ENCODE measurements around the gene PSMD14. TPM values are rescaled to one million over a fixed set of nuclear protein-coding genes. Genes with fewer than 3 reads are reported as not detected.

Gene PSMD14
- total RNA-seq, 1 experiment from 2014 or later: 118 TPM

GRCh38 chr2:161367675-161368074 lies 59.5 kb downstream of the PSMD14 start:
- ChIA-PET RAD21 (ENCODE audit: low non-redundant PET in 1 of 2, low total read pairs in 2 of 2, uncharacterized antibody in 2 of 2, unreplicated experiment in 2 of 2) (no interaction called here), CTCF (no interaction called here), POLR2A (no interaction called here)
- Histone ChIP-seq H3K9me3 (ENCODE audit: control insufficient read depth in 1 of 2, insufficient read depth in 1 of 2, low read depth in 1 of 2, low read length in 2 of 2) (no peaks in the 10 kb centered on the region), H3K27ac (ENCODE audit: low read depth, low read length) (no peak overlapping the region), H3K79me2 (ENCODE audit: insufficient read depth, low read length) (peaks cover 93% of the 10 kb centered on the region), H3K9me2 (ENCODE audit: insufficient read depth) (no peaks in the 10 kb centered on the region), H3K9ac (ENCODE audit: low read length) (no peak overlapping the region), H3K4me3 (replicated peaks in 1 of 2; ENCODE audit: low read depth in 1 of 2, low read length in 2 of 2) (no peak overlapping the region), H4K20me1 (ENCODE audit: insufficient read depth) (peaks cover 15% of the 10 kb centered on the region; the same call in 1 of the 2 replicates), H2AFZ (ENCODE audit: low read depth, low read length, poor library complexity, severe bottlenecking) (no peak overlapping the region), H3K4me1 (ENCODE audit: control insufficient read depth in 1 of 2, insufficient read depth in 2 of 2, low read length in 2 of 2) (no peaks in the 10 kb centered on the region), H3K27me3 (ENCODE audit: insufficient read depth, low read length) (no peaks in the 10 kb centered on the region), H3K4me2 (ENCODE audit: low read length) (no peak overlapping the region), H3K36me3 (ENCODE audit: control insufficient read depth in 1 of 2, insufficient read depth in 2 of 2, low read length in 2 of 2) (peaks cover 4 to 10% of the 10 kb centered on the region in 2 experiments; a peak in 3 of 4 replicates)
- intact Hi-C loops (cut with micrococcal nuclease): no loop called here
- TF ChIP-seq ZNF274 (IDR thresholded peaks at IDR 0.05; ENCODE audit: low read depth, low read length): no peak
- TF ChIP-seq SP1 (IDR thresholded peaks at IDR 0.05; ENCODE audit: low read depth): no peak
- no peak for TF ChIP-seq SIN3A (IDR thresholded peaks at IDR 0.05; ENCODE audit: low read depth)
- TF ChIP-seq FOSL1 (IDR thresholded peaks at IDR 0.05; ENCODE audit: low read depth): no peak
- no peak for TF ChIP-seq SRF (IDR thresholded peaks at IDR 0.05; ENCODE audit: low read depth)
- TF ChIP-seq ZBTB33 (IDR thresholded peaks at IDR 0.05; ENCODE audit: extremely low read depth, insufficient replicate concordance, low read length): no peak
- TF ChIP-seq EGR1 (IDR thresholded peaks at IDR 0.05; ENCODE audit: low read depth): no peak
- no peak for TF ChIP-seq YY1 (IDR thresholded peaks at IDR 0.05; ENCODE audit: extremely low read depth, insufficient replicate concordance, low read depth, low read length)
- TF ChIP-seq MAX (IDR thresholded peaks at IDR 0.05): no peak
- TF ChIP-seq EZH2 (IDR thresholded peaks at IDR 0.05): no peak
- no peak for TF ChIP-seq CTCF (IDR thresholded peaks at IDR 0.05 in 2 of 3, conservative IDR thresholded peaks at IDR 0.05 in 1 of 3; ENCODE audit: borderline replicate concordance in 1 of 3, insufficient read depth in 1 of 3, low read depth in 2 of 3, low read length in 2 of 3)
- TF ChIP-seq POLR2A (IDR thresholded peaks at IDR 0.05; ENCODE audit: borderline replicate concordance, extremely low read depth, insufficient read depth, insufficient read length): no peak
- DNase-seq (ENCODE audit: low read depth, low spot score) (no peak), ATAC-seq (no peak)
- no TSS peak for BruUV-seq (replicated peaks)

Measured in HCT116 (cell line).